ENCODE data around the gene ERICH2.
A peak's percentile ranks its signal among the peaks of the same experiment; 100 is the strongest.

ERICH2 gene

GRCh38 chr2:170770606-170771420 is 635 bp downstream of the ERICH2 start (continued):
- TF ChIP-seq ZFP69B (tag by site-specific recombination; IDR thresholded peaks at IDR 0.05) (0 out of 2 replicates have a peak, but pooled peaks have one; percentile 55), KLF7 (tag by site-specific recombination; IDR thresholded peaks at IDR 0.05; ENCODE audit: borderline replicate concordance) (no peak), IKZF3 (tag by site-specific recombination; IDR thresholded peaks at IDR 0.05) (peak; percentile 55; the same call in 1 of the 2 replicates), KLF1 (tag by site-specific recombination; IDR thresholded peaks at IDR 0.05) (no peak), ZNF324 (tag by site-specific recombination; IDR thresholded peaks at IDR 0.05) (no peak), ZNF37A (tag by site-specific recombination; IDR thresholded peaks at IDR 0.05) (no peak), ZSCAN5A (tag by site-specific recombination; IDR thresholded peaks at IDR 0.05) (no peak), ZBTB6 (tag by site-specific recombination; IDR thresholded peaks at IDR 0.05) (no peak), ZNF549 (tag by site-specific recombination; IDR thresholded peaks at IDR 0.05) (no peak), HOXC10 (CRISPR knock-in tag; IDR thresholded peaks at IDR 0.05) (no peak), ZBTB8A (tag by site-specific recombination; IDR thresholded peaks at IDR 0.05) (peak; percentile 79), ZNF837 (tag by site-specific recombination; IDR thresholded peaks at IDR 0.05) (no peak), INSM2 (tag by site-specific recombination; IDR thresholded peaks at IDR 0.05) (no peak), ZNF623 (tag by site-specific recombination; IDR thresholded peaks at IDR 0.05) (no peak), ZNF274 (IDR thresholded peaks at IDR 0.05; ENCODE audit: low read length) (no peak), ZNF274 (tag by site-specific recombination; IDR thresholded peaks at IDR 0.05; ENCODE audit: borderline replicate concordance) (no peak), ZNF660 (tag by site-specific recombination; IDR thresholded peaks at IDR 0.05) (0 out of 2 replicates have a peak, but pooled peaks have one; percentile 23), PRDM1 (tag by site-specific recombination; IDR thresholded peaks at IDR 0.05) (no peak), ZNF530 (tag by site-specific recombination; IDR thresholded peaks at IDR 0.05; ENCODE audit: low read depth) (no peak), ZNF404 (tag by site-specific recombination; IDR thresholded peaks at IDR 0.05) (no peak), ZNF202 (tag by site-specific recombination; IDR thresholded peaks at IDR 0.05; ENCODE audit: borderline replicate concordance) (no peak), ZNF214 (tag by site-specific recombination; IDR thresholded peaks at IDR 0.05; ENCODE audit: borderline replicate concordance) (no peak), ZNF514 (tag by site-specific recombination; IDR thresholded peaks at IDR 0.05) (no peak), ZNF776 (tag by site-specific recombination; IDR thresholded peaks at IDR 0.05; ENCODE audit: borderline replicate concordance) (no peak), ZNF768 (tag by site-specific recombination; IDR thresholded peaks at IDR 0.05) (no peak)
- TF ChIP-seq, protein P1, sequence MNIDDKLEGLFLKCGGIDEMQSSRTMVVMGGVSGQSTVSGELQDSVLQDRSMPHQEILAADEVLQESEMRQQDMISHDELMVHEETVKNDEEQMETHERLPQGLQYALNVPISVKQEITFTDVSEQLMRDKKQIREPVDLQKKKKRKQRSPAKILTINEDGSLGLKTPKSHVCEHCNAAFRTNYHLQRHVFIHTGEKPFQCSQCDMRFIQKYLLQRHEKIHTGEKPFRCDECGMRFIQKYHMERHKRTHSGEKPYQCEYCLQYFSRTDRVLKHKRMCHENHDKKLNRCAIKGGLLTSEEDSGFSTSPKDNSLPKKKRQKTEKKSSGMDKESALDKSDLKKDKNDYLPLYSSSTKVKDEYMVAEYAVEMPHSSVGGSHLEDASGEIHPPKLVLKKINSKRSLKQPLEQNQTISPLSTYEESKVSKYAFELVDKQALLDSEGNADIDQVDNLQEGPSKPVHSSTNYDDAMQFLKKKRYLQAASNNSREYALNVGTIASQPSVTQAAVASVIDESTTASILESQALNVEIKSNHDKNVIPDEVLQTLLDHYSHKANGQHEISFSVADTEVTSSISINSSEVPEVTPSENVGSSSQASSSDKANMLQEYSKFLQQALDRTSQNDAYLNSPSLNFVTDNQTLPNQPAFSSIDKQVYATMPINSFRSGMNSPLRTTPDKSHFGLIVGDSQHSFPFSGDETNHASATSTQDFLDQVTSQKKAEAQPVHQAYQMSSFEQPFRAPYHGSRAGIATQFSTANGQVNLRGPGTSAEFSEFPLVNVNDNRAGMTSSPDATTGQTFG (tag by site-specific recombination; IDR thresholded peaks at IDR 0.05; ENCODE audit: borderline replicate concordance) = no peak
- TF ChIP-seq, protein P2, sequence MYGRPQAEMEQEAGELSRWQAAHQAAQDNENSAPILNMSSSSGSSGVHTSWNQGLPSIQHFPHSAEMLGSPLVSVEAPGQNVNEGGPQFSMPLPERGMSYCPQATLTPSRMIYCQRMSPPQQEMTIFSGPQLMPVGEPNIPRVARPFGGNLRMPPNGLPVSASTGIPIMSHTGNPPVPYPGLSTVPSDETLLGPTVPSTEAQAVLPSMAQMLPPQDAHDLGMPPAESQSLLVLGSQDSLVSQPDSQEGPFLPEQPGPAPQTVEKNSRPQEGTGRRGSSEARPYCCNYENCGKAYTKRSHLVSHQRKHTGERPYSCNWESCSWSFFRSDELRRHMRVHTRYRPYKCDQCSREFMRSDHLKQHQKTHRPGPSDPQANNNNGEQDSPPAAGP (tag by site-specific recombination; IDR thresholded peaks at IDR 0.05) = peak; percentile 44
- TF ChIP-seq, protein P3, sequence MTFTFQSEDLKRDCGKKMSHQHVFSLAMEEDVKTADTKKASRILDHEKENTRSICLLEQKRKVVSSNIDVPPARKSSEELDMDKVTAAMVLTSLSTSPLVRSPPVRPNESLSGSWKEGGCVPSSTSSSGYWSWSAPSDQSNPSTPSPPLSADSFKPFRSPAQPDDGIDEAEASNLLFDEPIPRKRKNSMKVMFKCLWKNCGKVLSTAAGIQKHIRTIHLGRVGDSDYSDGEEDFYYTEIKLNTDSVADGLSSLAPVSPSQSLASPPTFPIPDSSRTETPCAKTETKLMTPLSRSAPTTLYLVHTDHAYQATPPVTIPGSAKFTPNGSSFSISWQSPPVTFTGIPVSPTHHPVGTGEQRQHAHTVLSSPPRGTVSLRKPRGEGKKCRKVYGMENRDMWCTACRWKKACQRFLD (tag by site-specific recombination; IDR thresholded peaks at IDR 0.05) = no peak

All from HEK293 (cell line).